SK-N-SH treated with all-trans-retinoic acid at 6 μM for 48 hours (cell line): ENCODE measurements around the gene NLGN4X.

Experiments
- ATAC-seq: fragments of 200-7000 bp; cut with Tn5 transposase; 3 replicates; pipeline ENCODE4 v1.9.1; 2020; ENCODE audit warnings: mild to moderate bottlenecking, moderate library complexity
- ARNTL ChIP-seq: fragments of 450-650 bp; formaldehyde crosslinking; IDR thresholded peaks from 2 replicates; pipeline ENCODE4 v1.5.0; 2020; ENCODE audit warnings: low read depth, mild to moderate bottlenecking, moderate library complexity, borderline replicate concordance
- BACH2 ChIP-seq: fragments of 250-450 bp; sonication (Bioruptor Pico); IDR thresholded peaks from 2 replicates; pipeline ENCODE4 v1.9.0; 2021; ENCODE audit warnings: mild to moderate bottlenecking, borderline replicate concordance
- CREB5 ChIP-seq: fragments of 250-450 bp; sonication (Bioruptor Pico); IDR thresholded peaks from 2 replicates; pipeline ENCODE4 v1.5.1; 2020; ENCODE audit warnings: low read depth, mild to moderate bottlenecking, moderate library complexity
- CSDC2 ChIP-seq: fragments of 250-450 bp; sonication (Bioruptor Pico); IDR thresholded peaks from 2 replicates; pipeline ENCODE4 v1.5.0; 2020; ENCODE audit warnings: mild to moderate bottlenecking, moderate library complexity
- CSRNP3 ChIP-seq: fragments of 250-450 bp; sonication (Bioruptor Pico); IDR thresholded peaks from 2 replicates; pipeline ENCODE4 v1.5.1; 2021; ENCODE audit warnings: mild to moderate bottlenecking, moderate library complexity
- ESRRG ChIP-seq: fragments of 250-450 bp; sonication (Bioruptor Pico); IDR thresholded peaks from 2 replicates; pipeline ENCODE4 v1.6.1; 2021; ENCODE audit warnings: mild to moderate bottlenecking
- GLIS3 ChIP-seq: fragments of 250-450 bp; sonication (Bioruptor Pico); IDR thresholded peaks from 2 replicates; pipeline ENCODE4 v1.5.0; 2020; ENCODE audit warnings: mild to moderate bottlenecking, moderate library complexity
- ISL1 ChIP-seq: fragments of 250-450 bp; sonication (Bioruptor Pico); IDR thresholded peaks from 2 replicates; pipeline ENCODE4 v2.1.2; 2022; ENCODE audit warnings: mild to moderate bottlenecking, moderate library complexity
- OSR1 ChIP-seq: fragments of 250-450 bp; sonication (Bioruptor Pico); IDR thresholded peaks from 2 replicates; pipeline ENCODE4 v1.8.0; 2022; ENCODE audit warnings: moderate library complexity, mild to moderate bottlenecking, inconsistent platforms
- PATZ1 ChIP-seq: fragments of 250-450 bp; sonication (Bioruptor Pico); IDR thresholded peaks from 2 replicates; pipeline ENCODE4 v1.8.0; 2020; ENCODE audit warnings: mild to moderate bottlenecking, moderate library complexity, borderline replicate concordance
- POU6F1 ChIP-seq: fragments of 250-450 bp; sonication (Bioruptor Pico); IDR thresholded peaks from 2 replicates; pipeline ENCODE4 v1.8.0; 2021; ENCODE audit warnings: low read depth, mild to moderate bottlenecking, moderate library complexity, borderline replicate concordance
- PPARA ChIP-seq: fragments of 250-450 bp; sonication (Bioruptor Pico); IDR thresholded peaks from 2 replicates; pipeline ENCODE4 v1.5.0; 2020; ENCODE audit warnings: mild to moderate bottlenecking, borderline replicate concordance
- RARB ChIP-seq: fragments of 250-450 bp; sonication (Bioruptor Pico); IDR thresholded peaks from 2 replicates; pipeline ENCODE4 v1.8.0; 2021; ENCODE audit warnings: mild to moderate bottlenecking, moderate library complexity
- SNAI2 ChIP-seq: fragments of 250-450 bp; sonication (Bioruptor Pico); IDR thresholded peaks from 2 replicates; pipeline ENCODE4 v1.5.0; 2020; ENCODE audit warnings: mild to moderate bottlenecking, moderate library complexity
- TCF4 ChIP-seq: fragments of 250-450 bp; sonication (Bioruptor Pico); IDR thresholded peaks from 2 replicates; pipeline ENCODE4 v1.8.0; 2021; ENCODE audit warnings: mild to moderate bottlenecking, moderate library complexity, borderline replicate concordance
- TOX ChIP-seq: fragments of 250-450 bp; sonication (Bioruptor Pico); IDR thresholded peaks from 2 replicates; pipeline ENCODE4 v1.8.0; 2021; ENCODE audit warnings: mild to moderate bottlenecking, moderate library complexity, borderline replicate concordance
- TSHZ2 ChIP-seq: fragments of 250-450 bp; sonication (Bioruptor Pico); IDR thresholded peaks from 2 replicates; pipeline ENCODE4 v1.5.0; 2020; ENCODE audit warnings: mild to moderate bottlenecking, moderate library complexity
- ZC3H10 ChIP-seq: fragments of 250-450 bp; sonication (Bioruptor Pico); IDR thresholded peaks from 2 replicates; pipeline ENCODE4 v1.5.1; 2021; ENCODE audit warnings: mild to moderate bottlenecking, moderate library complexity
- ZFP3 ChIP-seq: fragments of 250-450 bp; sonication (Bioruptor Pico); IDR thresholded peaks from 2 replicates; pipeline ENCODE4 v1.5.0; 2020; ENCODE audit warnings: mild to moderate bottlenecking, moderate library complexity
- ZFP30 ChIP-seq: fragments of 450-650 bp; formaldehyde crosslinking; IDR thresholded peaks from 2 replicates; pipeline ENCODE4 v1.5.0; 2022; ENCODE audit warnings: mild to moderate bottlenecking, moderate library complexity
- ZNF565 ChIP-seq: fragments of 450-650 bp; formaldehyde crosslinking; conservative IDR thresholded peaks from 2 replicates; pipeline ENCODE4 v1.5.0; 2020; ENCODE audit warnings: low read depth, mild to moderate bottlenecking, moderate library complexity
- ZNF70 ChIP-seq: fragments of 450-650 bp; formaldehyde crosslinking; IDR thresholded peaks from 2 replicates; pipeline ENCODE4 v1.5.0; 2020; ENCODE audit warnings: mild to moderate bottlenecking, moderate library complexity
- ZNF8 ChIP-seq: fragments of 450-650 bp; formaldehyde crosslinking; IDR thresholded peaks from 2 replicates; pipeline ENCODE4 v1.5.0; 2020; ENCODE audit warnings: mild to moderate bottlenecking, moderate library complexity

The NLGN4X gene

GRCh38 chrX:5869786-5870185 is 358.9 kb downstream of the NLGN4X start:
- TF ChIP-seq ESRRG (CRISPR knock-in tag), result no peak
- TF ChIP-seq ZNF8 (CRISPR knock-in tag), result no peak
- TF ChIP-seq CREB5 (CRISPR knock-in tag), result no peak
- TF ChIP-seq ZFP30 (CRISPR knock-in tag), result no peak
- no peak for TF ChIP-seq RARB (CRISPR knock-in tag)
- TF ChIP-seq TCF4 (CRISPR knock-in tag), result no peak
- no peak for TF ChIP-seq BACH2 (CRISPR knock-in tag)
- no peak for TF ChIP-seq PATZ1 (CRISPR knock-in tag)
- TF ChIP-seq ZNF565 (CRISPR knock-in tag), result no peak
- no peak for TF ChIP-seq ZNF70 (CRISPR knock-in tag)
- no peak for TF ChIP-seq ISL1 (CRISPR knock-in tag)
- no peak for TF ChIP-seq CSRNP3 (CRISPR knock-in tag)
- no peak for TF ChIP-seq GLIS3 (CRISPR knock-in tag)
- no peak for TF ChIP-seq ZC3H10 (CRISPR knock-in tag)
- TF ChIP-seq PPARA (CRISPR knock-in tag), result no peak
- no peak for TF ChIP-seq CSDC2 (CRISPR knock-in tag)
- no peak for TF ChIP-seq ARNTL (CRISPR knock-in tag)
- TF ChIP-seq OSR1, result no peak
- no peak for ATAC-seq

GRCh38 chrX:5867778-5868177 is 360.9 kb downstream of the NLGN4X start:
- no peak for ATAC-seq
- TF ChIP-seq PATZ1 (CRISPR knock-in tag), result no peak

GRCh38 chrX:5857232-5857631 is 371.4 kb downstream of the NLGN4X start:
- TF ChIP-seq ISL1 (CRISPR knock-in tag) (no peak), ZFP30 (CRISPR knock-in tag) (no peak), CSRNP3 (CRISPR knock-in tag) (no peak), POU6F1 (CRISPR knock-in tag) (no peak), ARNTL (CRISPR knock-in tag) (no peak), OSR1 (no peak), ZNF70 (CRISPR knock-in tag) (no peak), ZNF8 (CRISPR knock-in tag) (no peak), ZNF565 (CRISPR knock-in tag) (no peak), RARB (CRISPR knock-in tag) (no peak), BACH2 (CRISPR knock-in tag) (no peak), SNAI2 (CRISPR knock-in tag) (no peak), TOX (no peak), PATZ1 (CRISPR knock-in tag) (no peak), ZC3H10 (CRISPR knock-in tag) (no peak), CSDC2 (CRISPR knock-in tag) (no peak), TSHZ2 (CRISPR knock-in tag) (no peak), ZFP3 (no peak)
- no peak for ATAC-seq
